NCI-H1694 treated with DMSO at 0.1 percent for 48 hours (cell line): Measurements from ENCODE around the gene EIF5A2.
"Not testable (repeated sequence)": the region's sequence is repeated elsewhere in the genome, so short reads cannot be mapped to it uniquely, and the experiment has no call there.

Experiments used
- DNase-seq: peaks from one replicate; lab custom pipeline; 2025; lab: John Stamatoyannopoulos, UW

Gene EIF5A2

DNA sequence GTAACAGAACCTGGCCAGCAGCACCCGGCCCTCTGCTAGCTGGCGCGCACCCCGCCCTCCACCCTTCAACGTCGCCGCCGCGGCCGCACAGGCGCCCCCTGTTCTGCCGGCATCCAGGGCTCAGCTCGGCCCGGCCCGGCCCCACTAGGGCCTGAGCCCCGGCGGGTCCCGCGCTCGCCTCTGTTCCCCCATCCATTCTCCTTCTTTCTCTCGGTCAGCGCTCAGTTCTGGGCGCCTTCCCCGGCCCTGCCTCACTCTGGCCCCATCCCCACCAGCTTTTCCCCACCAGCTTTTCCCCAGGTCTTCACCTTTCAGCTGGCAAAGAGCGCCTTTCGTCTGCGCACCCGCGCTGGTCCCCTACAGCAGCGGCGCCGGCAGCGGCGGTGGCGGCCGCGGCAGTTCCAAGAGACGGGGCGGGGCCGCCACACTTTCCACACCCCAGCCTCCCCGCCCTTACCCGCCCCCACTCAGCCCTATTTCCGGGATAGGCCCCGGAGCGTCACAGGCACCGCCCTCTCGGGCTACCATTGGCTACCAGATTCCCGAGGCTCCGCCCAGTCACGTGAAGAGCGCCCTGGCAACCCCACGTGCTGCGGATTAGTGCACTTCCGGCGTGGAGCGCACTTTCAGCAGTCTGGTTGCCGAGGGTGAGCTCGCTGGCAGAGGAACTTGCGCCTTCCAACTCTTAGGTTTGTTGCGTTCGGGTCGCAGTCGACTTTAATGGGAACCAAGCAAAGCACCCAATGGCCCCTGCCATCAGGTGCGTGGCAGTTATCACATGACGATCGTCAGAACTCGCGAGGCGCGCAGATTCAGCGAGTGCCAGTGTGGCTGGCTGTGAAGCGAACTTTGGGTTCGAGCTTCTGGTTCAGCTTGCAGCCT is at the start of gene EIF5A2:
EIF5A2 (minus strand) TSS at position 403 of the 882 bp plus-strand sequence. CDS start 831 bp downstream, outside the sequence.
- peak; percentile 87 for DNase-seq

DNA sequence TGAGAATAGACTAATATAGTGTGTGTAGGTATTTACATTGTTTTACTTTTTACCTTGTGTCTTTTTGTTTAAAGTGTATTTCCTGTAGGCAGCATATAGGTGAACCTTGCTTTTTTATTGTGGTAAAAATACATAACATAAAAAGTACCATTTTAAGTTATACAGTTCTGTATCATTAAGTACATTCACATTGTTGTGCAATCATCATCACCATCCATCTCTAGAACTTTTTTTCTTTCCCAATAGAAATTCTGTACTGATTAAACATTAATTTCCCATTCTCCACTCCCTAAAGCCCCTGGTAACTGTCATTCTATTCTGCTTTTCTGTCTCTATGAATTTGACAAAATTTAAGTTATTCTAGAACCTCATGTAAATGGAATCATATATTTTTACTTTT is 48.2 kb upstream of the EIF5A2 start:
- DNase-seq: no peak

DNA sequence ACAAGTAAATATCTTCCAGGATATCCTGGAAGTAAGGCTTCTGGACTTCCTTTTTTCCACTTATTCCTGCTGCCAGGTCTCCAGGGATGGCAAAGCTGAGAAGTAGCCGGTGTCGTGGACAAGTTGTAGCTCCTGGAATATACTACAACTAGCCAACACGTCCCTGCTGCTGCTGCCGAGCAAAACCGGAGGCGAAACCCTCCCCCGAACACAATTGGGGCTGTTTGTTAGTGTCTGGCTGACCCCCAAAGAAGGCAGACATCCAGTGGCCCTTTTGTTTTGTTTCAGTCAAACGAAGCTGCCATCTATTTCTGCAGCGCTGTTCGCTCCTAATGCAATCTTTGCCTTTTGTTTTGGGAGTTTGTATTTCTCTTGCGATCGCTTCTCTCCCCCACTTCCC is 45.3 kb upstream of the EIF5A2 start:
- no peak for DNase-seq

DNA sequence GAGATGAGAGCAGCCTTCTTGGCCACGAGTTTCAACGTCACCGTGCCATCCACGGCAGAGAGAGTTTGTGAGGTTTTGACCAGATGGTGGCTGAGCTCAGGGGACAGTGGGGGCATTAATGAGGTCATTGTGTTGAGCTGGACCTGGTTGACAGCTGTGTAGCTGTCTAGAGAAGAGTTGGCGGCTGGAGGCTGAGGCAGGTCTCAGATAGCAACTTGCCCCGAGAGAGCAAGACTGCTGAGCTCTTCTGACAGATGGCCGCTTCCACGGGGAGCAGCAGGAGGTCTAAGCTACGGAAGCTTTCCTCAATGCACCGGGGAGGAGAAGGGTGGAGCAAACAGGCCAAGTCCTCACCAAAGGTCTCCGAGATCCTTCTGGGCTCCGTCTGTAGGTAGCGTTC is 44.8 kb upstream of the EIF5A2 start:
- no peak for DNase-seq

DNA sequence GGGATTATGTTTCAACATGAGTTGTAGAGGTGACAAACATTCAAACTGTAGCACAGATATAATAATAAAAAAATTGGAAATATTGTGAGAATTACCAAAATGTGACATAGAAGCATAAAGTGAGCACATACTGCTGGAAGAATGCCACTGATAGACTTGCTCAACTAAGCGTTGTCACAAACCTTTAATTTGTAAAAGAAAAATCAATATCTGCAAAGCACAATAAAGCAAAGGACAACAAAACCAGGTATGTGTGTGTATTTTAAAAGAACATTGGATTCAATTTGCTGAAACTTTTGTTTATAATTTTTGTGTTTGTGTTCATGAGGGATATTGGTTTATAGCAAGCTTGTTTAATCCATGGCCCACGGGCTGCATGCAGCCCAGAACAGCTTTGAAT is 40.8 kb upstream of the EIF5A2 start:
- DNase-seq: no peak

DNA sequence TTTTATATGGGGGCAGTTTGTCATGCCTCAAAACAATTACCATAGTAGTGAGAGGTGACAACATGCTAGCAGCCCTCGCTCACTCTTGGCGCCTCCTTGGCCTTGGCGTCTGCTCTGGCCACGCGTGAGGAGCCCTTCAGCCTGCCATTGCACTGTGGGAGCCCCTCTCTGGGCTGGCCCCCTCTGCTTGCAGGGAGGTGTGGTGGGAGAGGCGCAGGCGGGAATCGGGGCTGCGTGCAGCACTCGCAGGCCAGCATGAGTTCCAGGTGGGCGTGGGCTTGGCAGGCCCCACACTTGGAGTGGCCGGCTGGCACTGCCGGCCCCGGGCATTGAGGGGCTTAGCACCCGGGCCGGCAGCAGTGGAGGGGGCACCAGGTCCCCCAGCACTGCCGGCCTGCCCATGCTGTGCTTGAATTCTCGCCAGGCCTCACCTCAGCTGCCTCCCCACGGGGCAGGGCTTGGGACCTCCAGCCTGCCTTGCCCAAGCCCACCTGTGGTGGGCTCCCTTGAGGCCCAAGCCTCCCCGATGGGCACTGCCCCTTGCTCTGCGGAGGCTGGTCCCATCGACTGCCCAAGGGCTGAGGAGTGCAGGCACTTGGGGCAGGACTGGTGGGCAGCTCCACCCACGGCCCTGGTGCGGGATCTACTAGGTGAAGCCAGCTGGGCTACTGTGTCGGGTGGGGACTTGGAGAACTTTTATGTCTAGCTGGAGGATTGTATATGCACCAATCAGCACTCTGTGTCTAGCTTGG is 38.8 kb upstream of the EIF5A2 start:
- no peak for DNase-seq

DNA sequence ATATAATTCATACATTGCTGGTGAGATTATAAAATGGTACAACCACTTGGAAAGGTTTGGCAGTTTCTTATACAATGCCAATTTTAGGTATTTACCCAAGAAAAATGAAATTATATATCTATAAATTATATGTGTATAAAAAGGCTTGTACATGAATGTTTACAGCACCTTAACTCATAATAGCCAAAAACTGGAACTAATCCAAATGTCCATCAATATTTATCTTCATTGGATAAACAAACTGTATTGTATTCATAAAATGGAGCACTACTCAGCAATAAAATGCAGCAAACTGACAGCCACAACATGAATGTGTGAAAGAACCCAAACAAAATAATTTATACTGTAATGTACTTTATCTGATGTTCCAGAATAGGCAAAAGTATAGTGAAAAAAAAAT is 33.6 kb upstream of the EIF5A2 start:
- no peak for DNase-seq

DNA sequence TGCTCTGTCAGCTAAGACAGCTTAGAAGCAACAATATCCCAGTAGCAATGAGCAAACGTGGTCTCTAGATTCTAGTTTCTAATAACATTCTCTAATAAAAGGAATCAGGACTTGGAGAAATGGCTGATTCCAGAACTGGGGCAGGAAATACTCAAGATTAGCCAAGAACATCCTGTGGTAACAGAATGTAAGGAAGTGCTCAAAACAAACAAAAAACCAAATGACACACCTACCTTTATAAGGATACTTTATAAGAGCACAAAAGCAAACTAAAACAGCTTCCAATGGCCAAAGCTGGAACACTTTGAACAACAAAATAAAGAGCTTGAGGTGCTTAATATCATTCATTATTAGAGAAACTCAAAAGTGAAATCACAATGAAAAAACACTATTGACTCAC is 33.1 kb upstream of the EIF5A2 start:
- no peak for DNase-seq

DNA sequence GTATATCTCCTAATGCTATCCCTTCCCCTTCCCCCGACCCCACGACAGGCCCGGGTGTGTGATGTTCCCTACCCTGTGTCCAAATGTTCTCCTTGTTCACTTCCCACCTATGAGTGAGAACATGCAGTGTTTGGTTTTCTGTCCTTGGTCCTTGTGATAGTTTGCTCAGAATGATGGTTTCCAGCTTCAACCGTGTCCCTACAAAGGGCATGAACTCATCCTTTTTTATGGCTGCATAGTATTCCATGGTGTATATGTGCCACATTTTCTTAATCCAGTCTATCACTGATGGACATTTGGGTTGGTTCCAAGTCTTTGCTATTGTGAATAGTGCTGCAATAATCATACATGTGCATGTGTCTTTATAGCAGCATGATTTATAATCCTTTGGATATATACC is 24.6 kb upstream of the EIF5A2 start:
- DNase-seq: not testable (repeated sequence)

DNA sequence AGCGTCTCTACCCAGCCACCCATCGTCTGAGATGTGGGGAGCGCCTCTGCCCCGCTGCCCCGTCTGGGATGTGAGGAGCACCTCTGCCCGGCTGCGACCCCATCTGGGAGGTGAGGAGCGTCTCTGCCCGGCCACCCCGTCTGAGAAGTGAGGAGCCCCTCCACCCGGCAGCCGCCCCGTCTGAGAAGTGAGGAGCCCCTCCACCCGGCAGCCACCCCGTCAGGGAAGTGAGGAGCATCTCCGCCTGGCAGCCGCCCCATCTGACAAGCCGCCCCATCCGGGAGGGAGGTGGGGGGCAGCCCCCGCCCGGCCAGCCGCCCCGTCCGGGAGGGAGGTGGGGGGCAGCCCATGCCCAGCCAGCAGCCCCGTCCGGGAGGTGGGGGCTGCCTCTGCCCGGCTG is 15.1 kb upstream of the EIF5A2 start:
- not testable (repeated sequence) for DNase-seq

DNA sequence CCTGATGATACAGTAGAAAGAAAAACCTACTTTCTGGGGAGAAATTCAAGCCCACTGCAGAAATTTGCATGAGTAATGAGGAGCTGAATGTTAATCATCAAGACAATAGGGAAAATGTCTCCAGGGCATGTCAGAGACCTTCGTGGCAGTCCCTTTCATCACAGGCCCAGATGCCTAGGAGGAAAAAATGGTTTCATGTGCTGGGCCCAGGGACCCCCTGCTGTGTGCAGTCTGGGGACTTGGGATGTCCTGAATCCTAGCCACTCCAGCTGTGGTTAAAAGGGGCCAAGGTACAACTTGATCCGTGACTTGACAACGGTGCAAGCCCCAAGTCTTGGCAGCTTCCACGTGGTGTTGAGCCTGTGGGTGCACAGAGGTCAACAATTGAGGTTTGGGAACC is 10.3 kb upstream of the EIF5A2 start:
- no peak for DNase-seq

DNA sequence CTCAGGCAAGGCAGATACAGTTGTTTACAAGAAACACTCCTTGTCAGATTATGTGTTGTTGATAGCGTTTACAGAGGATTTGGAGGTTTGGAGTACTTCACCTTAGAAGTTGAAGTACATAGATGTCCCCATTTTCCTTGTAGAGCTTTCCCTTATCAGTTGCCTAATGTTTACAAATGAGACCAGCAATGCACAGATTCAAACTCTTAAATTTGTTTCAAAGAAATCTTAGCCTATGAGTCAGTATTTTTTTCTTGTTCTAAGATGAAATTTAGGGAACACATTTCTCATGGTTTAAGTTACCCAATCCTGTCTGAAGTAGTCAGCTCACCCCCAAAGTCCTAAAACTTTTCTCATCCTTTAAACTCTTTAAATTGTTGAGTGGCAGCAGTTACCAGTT is 6.3 kb upstream of the EIF5A2 start:
- DNase-seq: no peak

DNA sequence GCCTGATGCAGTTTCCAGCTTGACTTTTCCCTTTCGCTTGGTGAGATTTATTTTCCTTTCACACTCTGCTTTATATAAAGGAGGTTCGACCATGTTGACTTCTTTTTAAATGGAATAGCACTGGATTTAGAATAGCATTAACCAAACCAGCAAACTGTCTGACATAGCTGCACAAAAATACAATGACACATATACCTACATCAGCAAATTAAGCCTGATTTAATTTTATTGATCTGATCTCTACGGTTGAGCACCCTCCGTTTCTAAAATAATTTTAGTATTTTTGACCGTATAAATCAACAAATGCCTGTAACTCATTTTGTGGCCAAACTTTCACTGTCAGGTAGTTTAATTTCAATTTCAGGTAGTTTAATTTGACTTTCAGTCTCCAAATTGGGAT is 5.8 kb upstream of the EIF5A2 start:
- no peak for DNase-seq

DNA sequence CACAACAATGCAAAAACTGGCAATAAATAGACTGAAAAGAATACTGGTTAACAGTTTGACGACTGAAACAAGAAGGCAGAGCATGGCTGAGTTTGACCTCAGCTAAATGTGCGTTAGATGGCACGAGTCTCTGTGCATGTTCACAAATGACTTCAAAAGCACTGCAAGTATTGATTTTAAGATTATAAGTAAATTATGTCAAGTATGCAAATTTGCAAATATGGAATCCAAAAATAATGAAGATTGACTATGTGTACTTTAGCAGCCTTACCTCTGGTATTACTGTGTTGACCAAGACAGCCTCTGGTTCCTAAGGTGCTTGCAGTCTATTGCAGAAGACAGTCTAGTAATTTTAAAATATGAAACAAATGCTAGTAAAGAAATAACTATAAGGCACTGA is 2.6 kb upstream of the EIF5A2 start:
- no peak for DNase-seq

DNA sequence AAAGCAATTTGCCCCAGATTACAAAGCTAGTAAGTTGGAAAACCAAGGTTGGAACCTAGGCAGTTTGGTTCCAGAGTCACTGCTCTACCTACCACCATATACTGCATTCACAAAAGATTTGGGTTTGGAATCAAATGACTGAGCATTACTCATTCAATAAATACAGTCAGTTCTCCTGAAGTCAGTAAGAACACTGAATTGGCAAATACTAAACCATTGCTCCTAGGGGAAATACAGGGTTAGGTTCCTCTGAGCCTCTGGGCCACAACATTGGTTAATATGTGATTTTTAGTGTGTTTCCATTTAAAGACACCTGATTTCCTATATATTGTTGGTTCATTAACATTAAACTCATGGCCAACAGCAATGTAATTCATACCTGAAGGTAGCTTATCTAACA is 2.1 kb upstream of the EIF5A2 start:
- no peak for DNase-seq

DNA sequence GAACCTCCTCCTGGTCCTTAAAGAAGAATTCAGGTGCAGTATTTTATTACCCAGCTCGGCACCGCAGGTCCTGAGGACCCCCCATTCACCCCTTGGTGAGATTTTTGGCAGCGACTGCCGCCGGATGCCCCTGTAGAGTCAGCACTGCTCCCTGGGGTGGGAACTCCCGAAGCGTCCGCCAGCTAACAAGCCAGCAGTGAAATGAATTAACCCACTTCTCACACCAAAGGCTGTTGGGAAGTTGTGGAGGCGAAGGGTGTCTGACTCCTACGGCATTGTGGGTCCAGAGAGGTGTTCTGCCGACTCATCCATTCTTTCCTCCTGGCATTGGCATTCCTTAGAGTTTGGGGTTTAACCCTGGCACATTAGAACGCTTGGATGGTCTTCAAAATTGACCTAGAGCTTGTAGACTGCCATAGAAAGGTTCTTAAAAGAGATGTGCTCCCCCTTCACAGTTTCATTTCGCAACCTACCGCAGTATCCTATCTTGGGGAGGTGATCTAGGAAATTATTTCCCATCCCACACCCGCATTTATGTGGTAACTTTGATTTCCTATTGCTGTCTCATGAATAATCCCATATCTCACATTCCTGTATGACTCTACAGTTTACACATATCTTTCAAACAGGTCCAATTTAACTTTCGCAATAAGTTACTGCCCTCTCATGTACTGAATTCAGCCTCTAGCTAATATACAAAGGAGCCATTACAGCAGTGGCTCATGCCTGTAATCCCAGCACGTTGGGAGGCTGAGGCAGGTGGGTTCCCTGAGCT is 879 bp upstream of the EIF5A2 start:
- no peak for DNase-seq

DNA sequence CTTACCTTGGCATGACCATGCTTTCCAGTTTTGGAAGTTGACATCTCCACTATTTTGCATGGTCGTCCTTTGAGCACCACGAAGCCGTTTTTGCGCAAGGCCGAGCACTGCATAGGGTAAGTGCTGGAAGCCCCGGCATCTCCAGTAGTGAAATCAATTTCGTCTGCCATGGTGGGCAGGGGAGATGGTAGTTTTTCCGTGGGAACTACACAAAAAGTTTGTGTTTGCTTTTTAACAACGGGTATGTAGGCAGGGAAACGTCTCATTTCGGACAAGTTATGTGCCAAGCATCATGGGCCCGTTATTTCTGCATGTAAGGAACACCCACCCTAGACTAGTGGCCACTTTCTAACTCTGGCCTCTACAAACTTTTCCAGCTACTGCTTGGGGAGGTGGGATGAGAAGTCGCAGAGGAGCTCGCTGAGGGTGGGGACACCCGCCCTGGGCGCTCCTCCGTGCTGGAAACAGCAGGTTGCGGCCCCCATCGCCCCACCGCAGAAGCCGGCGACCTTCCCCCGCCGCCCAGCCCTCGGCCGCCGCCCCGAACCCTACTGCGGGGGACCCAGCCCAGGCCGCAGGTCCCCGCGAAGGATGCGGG is 701 bp downstream of the EIF5A2 start:
- DNase-seq: no peak

DNA sequence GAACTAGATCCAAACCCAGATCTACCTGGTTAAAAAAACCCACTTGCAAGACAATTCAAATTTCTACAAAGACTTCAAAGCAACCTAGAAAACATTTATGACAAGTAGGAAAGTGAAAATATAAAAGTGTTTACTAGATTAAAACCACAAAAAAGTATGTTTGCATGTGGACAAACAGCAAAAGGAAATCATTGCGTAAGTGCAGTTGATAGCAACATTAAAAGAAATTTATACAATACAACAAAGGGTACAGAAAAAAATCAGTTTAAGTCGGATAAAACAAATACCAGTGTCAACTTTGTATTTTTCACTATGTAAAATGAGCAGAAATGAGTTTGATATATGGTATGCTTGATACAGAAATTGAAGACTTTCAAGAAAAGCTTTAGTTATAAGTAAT is 2.6 kb downstream of the EIF5A2 start:
- no peak for DNase-seq

DNA sequence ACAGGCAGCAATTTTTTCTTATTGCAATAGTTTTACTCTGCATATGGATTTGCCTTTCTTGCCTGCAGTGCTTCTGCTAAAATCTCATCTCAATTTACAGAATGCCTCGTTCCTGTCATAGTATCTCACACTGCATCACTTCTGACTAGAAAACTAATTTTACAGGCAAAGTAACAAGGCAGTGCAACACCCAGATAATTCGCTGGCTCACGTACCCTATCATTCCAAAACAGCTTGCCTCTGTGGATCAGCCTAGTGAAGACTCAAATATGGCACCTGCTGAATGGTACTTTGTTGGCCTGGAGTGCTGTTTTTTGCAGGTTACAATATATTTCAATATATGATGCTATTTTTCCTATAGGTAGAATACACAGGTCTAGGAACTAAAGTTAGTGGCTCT is 5.3 kb downstream of the EIF5A2 start:
- DNase-seq: no peak

DNA sequence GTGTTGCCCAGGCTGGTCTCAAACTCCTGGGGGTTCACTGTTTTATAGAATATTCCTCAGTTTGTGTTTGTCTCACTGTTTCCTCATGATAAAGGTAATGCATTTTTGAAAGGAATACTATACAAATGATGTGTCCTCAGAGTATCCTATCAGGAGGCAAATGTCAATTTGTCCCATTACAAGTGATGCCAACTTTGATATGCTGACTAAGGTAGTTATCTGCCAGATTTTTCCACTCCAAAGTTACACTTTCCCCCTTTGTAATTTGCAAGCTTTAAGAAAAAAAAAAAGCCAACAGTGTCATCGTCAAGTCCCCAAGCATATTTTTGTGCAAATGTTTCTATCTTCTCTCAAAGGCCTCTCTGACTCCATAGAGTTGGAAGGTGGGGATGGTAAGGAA is 9.0 kb downstream of the EIF5A2 start:
- DNase-seq: no peak

DNA sequence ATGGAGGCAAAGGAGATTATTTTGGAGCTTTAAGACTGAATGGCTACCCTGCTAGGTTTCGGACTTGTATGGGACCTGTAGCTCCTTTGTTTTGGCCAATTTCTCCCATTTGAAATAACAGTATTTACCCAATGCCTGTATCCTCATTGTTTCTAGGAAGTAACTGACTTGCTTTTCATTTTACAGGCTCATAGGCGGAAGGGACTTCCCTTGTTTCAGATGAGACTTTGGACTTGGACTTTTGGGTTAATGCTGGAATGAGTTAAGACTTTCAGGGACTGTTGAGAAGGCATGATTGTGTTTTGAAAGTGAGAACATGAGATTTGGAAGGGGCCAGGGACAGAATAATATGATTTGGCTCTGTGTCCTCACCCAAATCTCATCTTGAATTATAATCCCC is 10.5 kb downstream of the EIF5A2 start:
- DNase-seq: no peak

DNA sequence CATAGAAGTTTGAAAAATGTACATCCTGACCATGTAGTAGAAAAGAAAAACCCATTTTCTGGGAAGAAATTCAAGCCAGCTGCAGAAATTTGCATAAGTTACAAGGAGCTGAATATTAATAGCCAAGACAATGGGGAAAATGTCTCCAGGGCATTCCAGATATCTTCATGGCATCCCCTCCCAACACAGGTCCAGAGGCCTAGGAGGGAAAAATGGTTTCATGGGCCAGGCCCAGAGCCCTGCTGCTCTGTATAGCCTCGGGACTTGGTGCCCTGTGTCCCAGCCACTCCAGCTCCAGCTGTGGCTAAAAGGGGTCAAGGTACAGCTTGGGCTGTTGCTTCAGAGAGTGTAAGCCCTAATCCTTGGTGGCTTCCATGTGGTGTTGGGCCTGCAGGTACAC is 11.2 kb downstream of the EIF5A2 start:
- not testable (repeated sequence) for DNase-seq
